Gastrocnemius medialis (tissue), 4 donors: Measurements from ENCODE around the gene SYNGR1. TPM values are rescaled to one million over a fixed set of nuclear protein-coding genes. Genes with fewer than 3 reads are reported as not detected.
"Not testable (repeated sequence)": the region's sequence is repeated elsewhere in the genome, so short reads cannot be mapped to it uniquely, and the experiment has no call there.

Experiments used
- ATAC-seq, 2 donors: fragments of 150-250 bp; one replicate each; pipeline ENCODE4 v1.9.1; 2016
- DNase-seq, 2 donors: peaks; one replicate each; pipeline ENCODE4 v3.0.0-alpha.2; 2019
- H3K27ac ChIP-seq, 4 donors: fragments of 200-600 bp; sonication (generic); 1 replicate in 1 of 4; 2 replicates in 3 of 4; pipeline ENCODE4 v1.5.1; 2016 to 2018; ENCODE audit warnings: mild to moderate bottlenecking in 2 of 4, moderate library complexity in 1 of 4
- H3K27me3 ChIP-seq, 3 donors: fragments of 200-600 bp; sonication (generic) in 2 of 3; 1 replicate in 1 of 3; 2 replicates in 2 of 3; pipeline versions ENCODE4 v1.5.1 to v1.6.0; 2016 to 2019; ENCODE audit warnings: mild to moderate bottlenecking in 1 of 3, moderate library complexity in 1 of 3
- H3K36me3 ChIP-seq, 2 donors: fragments of 200-600 bp; sonication (generic) in 1 of 2; one replicate each; pipeline ENCODE4 v1.5.1; 2017 to 2018
- H3K4me1 ChIP-seq, 2 donors: fragments of 200-600 bp; sonication (generic) in 1 of 2; one replicate each; pipeline ENCODE4 v1.5.1; 2016 to 2017; ENCODE audit warnings: mild to moderate bottlenecking in 2 of 2
- H3K4me3 ChIP-seq, 4 donors: fragments of 200-600 bp; sonication (generic) in 3 of 4; 1 replicate in 1 of 4; 2 replicates in 3 of 4; pipeline ENCODE4 v1.5.1; 2016 to 2019; ENCODE audit warnings: mild to moderate bottlenecking in 2 of 4
- H3K9me3 ChIP-seq, 3 donors: fragments of 200-600 bp; sonication (generic) in 2 of 3; 1 replicate in 1 of 3; 2 replicates in 2 of 3; pipeline ENCODE4 v1.5.1; 2016 to 2019
- POLR2A ChIP-seq, 2 donors: fragments of 450-650 bp; IDR thresholded peaks; one replicate each; pipeline ENCODE4 v1.6.1; 2017; ENCODE audit warnings: antibody characterized with exemption in 2 of 2, mild to moderate bottlenecking in 2 of 2, moderate library complexity in 2 of 2
- in situ Hi-C, 4 donors: fragments of 200-750 bp; cut with MboI; loops; one replicate each; pipeline versions ENCODE4 v1.15.0 to v1.8.0; 2017; ENCODE audit warnings: low sequenced_read_pairs in 4 of 4
- intact Hi-C: fragments of 100-400 bp; cut with DNase I; formaldehyde crosslinking; loops from one replicate; pipeline ENCODE4 v1.15.1; 2023; ENCODE audit warnings: low total_unique reads
- total RNA-seq, 4 donors: library from RNA; depleted of rRNA; stranded (reverse); fragments of >200 nt; gene quantifications; one replicate each; pipeline versions ENCODE4 v1.1.0 to v1.2.3, GENCODE V29; 2016
- TF ChIP-seq, protein P1 (sequence below), 5 experiments: fragments of 450-650 bp in 3 of 5; fragments of 200-600 bp in 2 of 5; sonication (generic) in 2 of 5; IDR thresholded peaks in 4 of 5; conservative IDR thresholded peaks in 1 of 5; 1 replicate in 4 of 5; 2 replicates in 1 of 5; pipeline ENCODE4 v1.5.1; 2016 to 2019; ENCODE audit warnings: antibody characterized with exemption in 5 of 5, mild to moderate bottlenecking in 3 of 5, moderate library complexity in 3 of 5

Gene SYNGR1
- total RNA-seq, 4 donors from 2014 or later: 2.8 to 17.2 (median 9.7) TPM

DNA sequence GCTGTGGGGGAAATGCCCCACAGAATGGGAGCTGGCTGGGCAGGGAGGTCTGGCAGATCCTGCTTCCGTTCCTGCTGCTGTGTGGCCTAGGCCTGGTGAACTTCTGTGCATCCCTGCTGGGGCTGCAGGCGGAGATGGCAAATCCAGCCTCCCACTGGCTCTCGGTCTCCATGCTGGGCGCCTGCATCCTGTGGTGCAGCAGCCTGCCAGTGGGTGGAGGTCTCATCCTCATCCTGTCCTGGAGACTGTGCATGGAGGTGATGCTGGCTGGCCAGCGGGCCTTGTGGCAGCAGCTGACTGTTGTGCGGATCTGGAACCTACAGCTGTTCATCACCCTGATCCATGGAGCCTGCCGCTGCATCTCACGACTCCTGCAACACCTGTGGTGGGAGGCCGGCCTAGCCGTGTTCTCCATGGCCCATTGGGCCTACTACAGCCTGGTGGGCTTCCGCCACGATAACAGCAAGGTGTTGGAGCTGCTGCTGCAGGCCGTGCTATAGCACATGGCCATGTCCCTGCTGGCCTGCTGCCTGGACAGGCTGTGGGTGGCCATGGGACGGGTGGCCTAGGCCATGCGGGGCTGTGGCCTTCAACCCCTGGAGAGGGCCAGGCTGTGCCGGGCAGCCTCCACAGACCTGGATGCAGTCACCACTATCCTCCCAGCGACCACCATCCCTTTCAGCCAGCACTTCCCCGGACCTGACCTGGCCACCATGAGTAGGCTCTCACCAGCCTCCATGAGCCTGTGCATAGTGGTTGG, 21.6 kb upstream of the SYNGR1 start:
- Histone ChIP-seq H3K27ac (no peak overlapping the region), H3K36me3 (no peaks in the 10 kb centered on the region), H3K9me3 (no peaks in the 10 kb centered on the region), H3K4me1 (no peaks in the 10 kb centered on the region), H3K4me3 (no peak overlapping the region), H3K27me3 (no peaks in the 10 kb centered on the region)
- no peak for TF ChIP-seq POLR2A (IDR thresholded peaks at IDR 0.05)
- ATAC-seq: no peak
- in situ Hi-C loops: no loop called here
- intact Hi-C loops: no loop called here
- DNase-seq: no peak

DNA sequence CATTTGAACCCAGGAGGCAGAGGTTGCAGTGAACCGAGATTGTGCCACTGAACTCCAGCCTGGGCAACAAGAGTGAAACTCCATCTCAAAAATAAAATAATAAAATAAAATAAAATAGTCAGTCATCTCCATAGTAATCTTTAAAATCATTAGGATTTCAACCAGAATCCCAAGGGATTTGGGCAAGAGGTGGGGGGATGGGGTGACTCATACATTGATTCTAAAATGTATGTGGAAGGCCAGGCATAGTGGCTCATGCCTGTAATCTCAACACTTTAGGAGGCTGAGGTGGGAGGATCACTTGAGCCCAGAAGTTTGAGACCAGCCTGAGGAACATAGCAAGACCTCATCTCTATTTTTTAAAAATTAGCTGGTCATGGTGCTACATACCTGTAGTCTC, 19.2 kb upstream of the SYNGR1 start:
- H3K36me3 ChIP-seq, H3K4me1 ChIP-seq, H3K27me3 ChIP-seq, intact Hi-C loops, H3K27ac ChIP-seq, DNase-seq, H3K4me3 ChIP-seq, H3K9me3 ChIP-seq, in situ Hi-C loops, ATAC-seq: not testable (repeated sequence)

DNA sequence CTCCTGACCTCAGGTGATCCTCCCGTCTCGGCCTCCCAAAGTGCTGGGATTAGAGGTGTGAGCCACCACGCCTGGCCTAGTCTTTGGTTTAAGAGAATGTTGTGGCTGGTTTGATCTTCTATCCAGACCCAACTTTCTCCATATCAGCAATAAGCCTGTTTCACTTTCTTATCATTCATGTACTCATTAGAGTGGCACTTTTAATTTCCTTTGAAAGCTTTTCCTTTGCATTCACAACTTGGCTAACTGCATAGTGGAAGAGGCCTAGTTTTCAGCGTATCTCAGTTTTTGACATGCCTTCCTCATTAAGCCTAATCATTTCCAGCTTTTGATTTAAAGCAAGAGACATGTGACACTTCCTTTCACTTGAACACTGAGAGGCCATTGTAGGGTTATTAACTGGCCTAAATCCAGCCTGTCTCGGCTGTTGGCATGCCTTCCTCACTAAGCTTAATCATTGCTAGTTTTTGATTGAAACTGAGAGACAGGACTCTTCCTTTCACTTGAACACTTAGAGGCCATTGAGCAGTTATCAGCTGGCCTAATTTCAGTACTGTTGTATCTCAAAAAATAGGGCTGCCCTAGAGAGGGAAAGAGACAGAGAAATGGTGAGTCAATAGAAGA, 17.2 kb upstream of the SYNGR1 start:
- no peak for DNase-seq
- in situ Hi-C loops (no loop called here), intact Hi-C loops (no loop called here)
- Histone ChIP-seq H3K36me3 (no peaks in the 10 kb centered on the region), H3K9me3 (no peaks in the 10 kb centered on the region), H3K27ac (peak overlapping the region in 2 of 4 donors; percentile 22 to 39), H3K4me3 (no peak overlapping the region), H3K27me3 (no peaks in the 10 kb centered on the region), H3K4me1 (no peaks in the 10 kb centered on the region)
- ATAC-seq: no peak
- TF ChIP-seq POLR2A (IDR thresholded peaks at IDR 0.05): no peak
- TF ChIP-seq, protein P1, sequence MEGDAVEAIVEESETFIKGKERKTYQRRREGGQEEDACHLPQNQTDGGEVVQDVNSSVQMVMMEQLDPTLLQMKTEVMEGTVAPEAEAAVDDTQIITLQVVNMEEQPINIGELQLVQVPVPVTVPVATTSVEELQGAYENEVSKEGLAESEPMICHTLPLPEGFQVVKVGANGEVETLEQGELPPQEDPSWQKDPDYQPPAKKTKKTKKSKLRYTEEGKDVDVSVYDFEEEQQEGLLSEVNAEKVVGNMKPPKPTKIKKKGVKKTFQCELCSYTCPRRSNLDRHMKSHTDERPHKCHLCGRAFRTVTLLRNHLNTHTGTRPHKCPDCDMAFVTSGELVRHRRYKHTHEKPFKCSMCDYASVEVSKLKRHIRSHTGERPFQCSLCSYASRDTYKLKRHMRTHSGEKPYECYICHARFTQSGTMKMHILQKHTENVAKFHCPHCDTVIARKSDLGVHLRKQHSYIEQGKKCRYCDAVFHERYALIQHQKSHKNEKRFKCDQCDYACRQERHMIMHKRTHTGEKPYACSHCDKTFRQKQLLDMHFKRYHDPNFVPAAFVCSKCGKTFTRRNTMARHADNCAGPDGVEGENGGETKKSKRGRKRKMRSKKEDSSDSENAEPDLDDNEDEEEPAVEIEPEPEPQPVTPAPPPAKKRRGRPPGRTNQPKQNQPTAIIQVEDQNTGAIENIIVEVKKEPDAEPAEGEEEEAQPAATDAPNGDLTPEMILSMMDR (IDR thresholded peaks at IDR 0.05 in 4 of 5, conservative IDR thresholded peaks at IDR 0.05 in 1 of 5): no peak

DNA sequence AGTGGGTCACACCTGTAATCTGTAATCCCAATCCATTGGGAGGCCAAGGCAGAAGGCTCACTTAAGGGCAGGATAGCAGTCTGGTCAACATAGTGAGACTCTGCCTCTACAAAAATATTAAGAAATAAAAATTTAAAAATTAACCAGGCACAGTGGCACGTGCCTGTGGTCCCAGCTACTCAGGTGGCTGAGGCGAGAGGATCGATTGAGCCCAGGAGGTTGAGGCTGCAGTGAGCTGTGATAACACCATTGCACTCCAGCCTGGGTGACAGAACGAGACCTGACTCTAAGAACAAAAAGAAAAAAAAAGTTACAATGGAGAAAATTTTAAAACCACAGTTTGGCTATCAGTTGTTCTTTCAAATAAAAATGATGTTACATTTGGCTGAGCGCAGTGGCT, 13.4 kb upstream of the SYNGR1 start:
- TF ChIP-seq, protein P1 (IDR thresholded peaks at IDR 0.05 in 4 of 5, conservative IDR thresholded peaks at IDR 0.05 in 1 of 5): no peak
- TF ChIP-seq POLR2A (IDR thresholded peaks at IDR 0.05): no peak
- Histone ChIP-seq H3K4me3 (no peak overlapping the region), H3K27me3 (no peaks in the 10 kb centered on the region), H3K36me3 (no peaks in the 10 kb centered on the region), H3K4me1 (no peaks in the 10 kb centered on the region), H3K27ac (no peak overlapping the region), H3K9me3 (no peaks in the 10 kb centered on the region)
- intact Hi-C loops: no loop called here
- ATAC-seq (no peak), DNase-seq (no peak)
- in situ Hi-C loops: no loop called here

DNA sequence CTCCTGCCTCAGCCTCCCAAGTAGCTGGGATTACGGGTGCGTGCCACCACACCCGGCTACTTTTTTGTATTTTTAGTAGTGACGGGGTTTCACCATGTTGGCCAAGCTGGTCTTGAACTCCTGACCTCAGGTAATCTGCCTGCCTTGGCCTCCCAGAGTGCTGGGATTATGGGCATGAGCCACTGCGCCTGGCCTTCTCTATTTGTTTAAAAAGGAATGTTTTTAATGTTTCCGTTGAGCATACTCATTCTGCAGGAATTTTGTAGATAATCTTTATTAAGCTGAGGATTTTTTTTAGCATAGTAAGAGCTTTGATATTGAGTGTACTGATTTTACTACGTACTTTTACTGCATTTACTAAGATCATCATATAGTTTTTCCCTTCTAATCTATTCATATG, 10.0 kb upstream of the SYNGR1 start:
- intact Hi-C loops: loop anchor here (10.0 kb wide), 1 partner anchor 275 kb away; no protein-coding TSS in a partner anchor
- DNase-seq, ATAC-seq, H3K4me1 ChIP-seq, H3K27me3 ChIP-seq, H3K27ac ChIP-seq, H3K36me3 ChIP-seq, H3K9me3 ChIP-seq, H3K4me3 ChIP-seq, in situ Hi-C loops: not testable (repeated sequence)

DNA sequence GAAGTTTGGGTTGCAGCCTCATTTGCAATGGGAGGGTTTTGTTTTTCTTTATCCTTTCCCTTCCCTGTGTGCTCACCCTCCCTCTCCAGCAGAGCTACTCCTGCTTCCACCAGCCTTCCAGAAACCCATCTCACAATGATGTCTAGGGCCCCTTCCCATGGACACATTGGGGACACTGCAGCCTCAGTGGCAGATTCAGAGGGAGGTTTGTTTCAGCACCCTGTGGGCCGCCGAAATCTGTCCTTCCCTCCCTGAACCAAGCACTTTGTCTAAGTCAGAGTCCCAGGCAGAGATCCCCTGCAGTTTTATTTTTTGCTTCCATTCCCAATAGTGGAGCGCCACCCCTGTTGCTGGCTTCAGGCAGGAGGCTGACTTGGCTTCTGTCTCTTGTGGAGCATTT, 8.6 kb upstream of the SYNGR1 start:
- intact Hi-C loops (loop anchor here (10.0 kb wide), 1 partner anchor 276 kb away; no protein-coding TSS in a partner anchor), in situ Hi-C loops (no loop called here)
- no peaks in the 10 kb centered on the region for H3K36me3 ChIP-seq
- H3K9me3 ChIP-seq: no peaks in the 10 kb centered on the region
- TF ChIP-seq, protein P1 (IDR thresholded peaks at IDR 0.05 in 4 of 5, conservative IDR thresholded peaks at IDR 0.05 in 1 of 5): no peak
- no peak for TF ChIP-seq POLR2A (IDR thresholded peaks at IDR 0.05)
- H3K4me1 ChIP-seq: peaks cover 0 to 6% of the 10 kb centered on the region in 2 donors
- H3K27me3 ChIP-seq: no peaks in the 10 kb centered on the region
- DNase-seq (no peak), ATAC-seq (no peak)
- H3K4me3 ChIP-seq: no peak overlapping the region
- no peak overlapping the region for H3K27ac ChIP-seq
